SK-N-MC (cell line): ENCODE results near the gene GXYLT2.

ENCODE experiments used
- EZH2 ChIP-seq: fragments of 200-600 bp; sonication (generic); IDR thresholded peaks from one replicate; pipeline ENCODE4 v1.6.1; 2017; ENCODE audit warnings: antibody characterized with exemption
- FOXP2 ChIP-seq: optimal IDR thresholded peaks from 2 replicates; pipeline ENCODE3; 2011; ENCODE audit warnings: mild to moderate bottlenecking, moderate library complexity; ENCODE audit not compliant: insufficient read depth; ENCODE audit errors: extremely low read length, control extremely low read depth
- POLR2AphosphoS5 ChIP-seq: IDR thresholded peaks from 2 replicates; pipeline ENCODE4 v1.6.1; 2012; ENCODE audit warnings: mild to moderate bottlenecking, low read depth, low read length, borderline replicate concordance

GRCh38 chr3:72972706-72973030 lies 84.8 kb downstream of the GXYLT2 start:
- TF ChIP-seq POLR2AphosphoS5 (no peak), EZH2 (no peak), FOXP2 (no peak)
